Skin of body (tissue), 2 donors: Measurements from ENCODE around the gene DDX42. TPM values are rescaled to one million over a fixed set of nuclear protein-coding genes. Genes with fewer than 3 reads are reported as not detected.
"Not testable (repeated sequence)": the region's sequence is repeated elsewhere in the genome, so short reads cannot be mapped to it uniquely, and the experiment has no call there.

Source experiments
- DNase-seq: peaks from one replicate; lab custom pipeline; 2025; lab: John Stamatoyannopoulos, UW
- total RNA-seq: library from RNA; depleted of rRNA; stranded (reverse); fragments of >200 nt; gene quantifications from one replicate; pipeline ENCODE4 v1.2.3, GENCODE V29; 2014

The DDX42 gene
- total RNA-seq, 1 donor from 2014 or later: 124 TPM

DNA sequence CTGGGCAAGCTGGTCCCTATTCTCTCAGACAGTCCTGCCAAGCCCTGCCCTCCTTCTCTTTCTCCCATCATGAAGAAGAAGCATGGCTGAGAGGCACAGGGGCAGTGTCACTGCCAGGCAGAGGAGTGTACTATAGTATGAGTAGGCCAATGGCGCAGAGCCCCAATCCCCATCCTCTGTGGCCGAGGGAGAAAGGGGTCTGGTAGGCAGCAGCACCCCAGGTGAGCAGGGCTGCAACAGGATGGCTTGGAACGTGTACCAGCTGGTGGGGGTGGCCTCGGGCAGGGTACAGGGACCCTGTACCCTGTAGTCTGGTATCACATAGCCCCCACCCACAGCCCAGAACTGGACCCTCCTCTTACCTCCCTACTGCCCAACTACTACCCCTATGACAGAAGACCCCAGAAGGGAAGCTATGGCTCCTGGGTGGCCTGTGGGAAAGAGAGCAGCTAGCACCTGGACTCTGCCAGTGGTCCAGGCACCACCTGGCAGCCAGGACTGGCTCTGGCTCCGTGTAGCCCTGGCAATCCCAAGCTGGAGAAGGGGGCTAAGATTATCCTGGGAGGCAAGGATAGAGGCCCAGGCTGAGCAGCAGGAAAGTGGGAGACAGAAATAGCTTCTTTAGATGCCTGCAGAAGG, 64.1 kb downstream of the DDX42 start:
- DNase-seq: no peak

DNA sequence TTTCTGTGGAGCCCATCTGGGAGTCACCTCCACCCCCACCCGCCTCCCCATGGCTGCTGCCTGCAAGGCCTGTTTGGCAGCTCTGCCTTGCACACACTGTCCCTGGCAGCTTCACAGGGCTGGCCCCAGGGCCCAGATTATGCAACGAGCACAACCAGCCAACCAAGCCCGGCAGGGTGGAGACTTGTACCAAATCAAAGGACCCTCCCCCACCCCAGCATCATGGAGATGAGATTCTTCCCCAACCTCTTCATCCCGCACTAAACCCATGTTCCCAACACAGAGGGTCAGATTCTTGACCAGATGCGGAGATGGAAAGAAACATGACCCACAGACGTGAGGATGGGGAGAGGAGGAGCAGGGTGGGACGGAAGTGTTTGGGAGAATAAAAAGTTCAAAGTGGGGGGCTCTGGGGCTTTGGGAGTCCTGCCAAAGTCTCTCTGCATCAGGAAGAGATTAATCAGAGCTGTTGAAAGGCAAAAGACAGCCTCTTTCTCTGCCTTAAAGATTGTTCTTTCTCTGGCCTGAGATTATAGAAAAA, 64.7 kb downstream of the DDX42 start:
- peak; percentile 97 for DNase-seq

DNA sequence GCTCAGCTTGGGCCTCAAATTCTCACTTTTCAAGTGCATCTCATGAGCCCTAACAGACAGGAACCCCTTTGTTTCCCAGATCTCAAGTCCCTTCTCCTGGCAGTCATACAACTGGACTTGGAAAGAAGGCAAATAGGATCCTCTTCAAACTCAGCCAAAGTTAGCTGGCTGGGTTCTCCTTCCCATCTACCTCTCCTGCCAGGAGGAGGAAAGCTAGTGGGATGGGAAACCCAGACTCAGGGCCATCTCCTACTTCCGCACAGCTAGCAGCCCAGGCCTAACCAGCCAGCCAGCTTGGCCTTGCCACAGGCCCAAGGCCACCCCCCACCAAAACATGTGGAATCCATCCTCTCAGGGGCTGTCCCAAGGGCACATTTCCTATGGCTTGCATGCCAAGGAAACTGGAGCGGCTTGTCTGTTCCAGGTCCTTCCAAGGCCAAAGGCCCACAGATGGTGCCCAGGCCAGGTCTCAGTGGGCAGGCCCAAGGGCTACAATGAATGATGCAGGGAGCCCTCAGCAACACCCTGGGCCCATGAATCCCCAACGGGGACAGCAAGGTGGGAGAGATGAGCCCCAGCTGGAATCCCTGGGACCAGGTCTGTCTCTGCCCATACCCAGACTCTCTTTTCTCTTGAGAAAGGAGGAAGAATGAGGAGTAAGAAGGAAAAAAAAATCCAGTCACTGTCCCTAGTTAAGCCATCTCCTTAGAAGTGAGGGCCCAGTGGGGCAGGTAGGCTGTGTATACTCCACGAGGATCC, 66.8 kb downstream of the DDX42 start:
- DNase-seq: peak; percentile 36

DNA sequence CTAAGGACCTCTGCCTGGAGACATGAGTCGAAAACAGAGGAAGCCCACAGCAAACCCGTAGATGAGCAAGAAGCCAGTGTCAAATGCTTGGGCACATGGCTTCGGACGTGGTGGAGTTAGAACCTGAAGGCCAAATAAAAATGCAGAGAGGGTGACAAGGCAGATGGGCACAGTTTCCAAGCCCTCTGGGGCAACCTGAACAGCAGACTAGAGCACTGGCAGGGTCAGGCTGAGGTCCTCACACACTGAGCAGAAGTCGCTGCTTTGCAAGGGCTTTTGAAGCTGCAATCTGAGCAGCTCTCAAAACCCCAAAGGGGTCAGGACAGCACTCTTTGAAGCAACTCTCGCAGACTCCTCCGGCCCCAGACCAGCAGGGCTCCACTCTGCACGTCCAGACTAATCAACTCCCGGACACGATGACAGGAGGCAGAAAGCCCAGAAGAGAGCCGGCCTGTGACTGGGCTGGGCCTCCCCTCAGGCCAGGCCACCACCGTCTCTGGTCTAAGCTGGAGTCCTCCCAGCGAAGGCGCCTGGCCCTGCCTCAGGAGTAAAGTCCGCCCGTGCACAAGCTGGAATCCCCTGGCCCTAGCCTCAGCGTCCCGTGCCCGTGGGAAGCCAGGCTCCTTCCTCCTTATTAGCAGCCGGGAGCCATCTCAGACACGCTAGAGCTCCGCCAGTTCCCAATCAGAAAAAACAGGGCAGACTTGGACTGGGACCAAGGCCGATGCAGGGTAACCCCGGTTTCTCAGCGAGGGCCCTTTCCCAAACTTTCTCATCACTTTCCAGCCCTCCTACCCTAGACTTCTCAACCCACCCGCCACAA, 67.6 kb downstream of the DDX42 start:
- DNase-seq: no peak

DNA sequence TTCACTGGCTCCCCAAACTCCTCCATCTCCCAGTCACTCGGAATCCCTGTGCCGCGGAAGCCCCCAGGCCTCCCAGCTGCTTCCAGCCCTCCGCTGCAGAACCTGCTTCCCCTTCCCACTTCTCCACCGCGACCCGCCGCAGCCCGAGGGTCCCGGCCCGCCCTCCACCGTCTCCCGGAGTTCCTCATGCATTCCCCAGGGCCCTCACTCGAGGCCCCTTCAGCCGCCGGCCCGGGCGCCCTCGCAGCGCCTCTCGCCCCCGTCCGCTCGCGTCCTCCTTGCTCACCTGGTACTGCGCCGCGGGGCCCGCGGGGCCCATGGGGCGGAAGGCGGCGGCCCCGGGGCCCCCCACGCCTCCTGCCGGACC, 68.2 kb downstream of the DDX42 start:
- no peak for DNase-seq

DNA sequence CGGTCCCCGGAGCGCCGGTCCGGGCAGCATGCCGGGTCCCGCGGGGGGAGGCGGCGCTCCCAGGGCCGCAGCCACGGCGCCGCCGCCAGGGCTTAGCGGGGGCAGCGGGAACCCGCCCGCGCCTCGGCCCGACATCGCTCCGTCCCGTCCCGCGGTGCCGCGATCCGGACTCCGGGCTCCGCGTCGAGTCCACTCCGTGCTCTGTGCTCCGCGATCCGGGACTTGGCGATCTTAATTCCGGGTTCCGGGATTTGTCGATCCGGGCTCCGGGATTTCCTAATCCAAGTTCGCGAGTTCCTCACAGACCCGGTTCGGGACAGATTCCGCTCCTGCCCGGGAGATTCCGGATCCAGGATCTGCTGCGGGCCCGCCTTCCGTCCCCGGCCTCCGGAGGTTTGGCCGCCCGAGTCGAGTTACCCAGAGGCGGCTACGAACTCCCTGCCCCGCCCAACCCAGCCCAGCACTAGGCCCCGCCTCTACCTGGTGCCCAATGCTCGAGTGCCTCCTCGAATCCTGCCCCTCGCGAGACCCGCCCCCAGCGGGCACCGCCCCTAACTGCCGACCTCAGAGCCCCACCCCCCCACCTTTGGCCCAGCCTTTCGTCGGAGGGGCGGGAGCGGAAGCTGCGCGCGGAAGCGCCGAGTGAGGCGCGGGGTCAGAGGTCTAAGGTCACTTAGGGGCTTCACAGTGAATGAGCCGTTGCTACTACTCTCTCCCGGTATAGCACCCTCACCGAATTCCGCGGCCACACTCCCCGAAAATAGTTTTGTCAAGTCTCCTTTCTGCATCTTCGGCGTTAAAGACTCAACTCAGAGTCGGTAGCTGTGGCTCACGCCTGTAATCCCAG, 68.8 kb downstream of the DDX42 start, which contains the start of gene SMARCD2:
Gene SMARCD2, minus strand, starts transcription at position 146 of the 847 bp plus-strand sequence. Its CDS starts 11 bp downstream, at position 135.
- peak; percentile 100 for DNase-seq

DNA sequence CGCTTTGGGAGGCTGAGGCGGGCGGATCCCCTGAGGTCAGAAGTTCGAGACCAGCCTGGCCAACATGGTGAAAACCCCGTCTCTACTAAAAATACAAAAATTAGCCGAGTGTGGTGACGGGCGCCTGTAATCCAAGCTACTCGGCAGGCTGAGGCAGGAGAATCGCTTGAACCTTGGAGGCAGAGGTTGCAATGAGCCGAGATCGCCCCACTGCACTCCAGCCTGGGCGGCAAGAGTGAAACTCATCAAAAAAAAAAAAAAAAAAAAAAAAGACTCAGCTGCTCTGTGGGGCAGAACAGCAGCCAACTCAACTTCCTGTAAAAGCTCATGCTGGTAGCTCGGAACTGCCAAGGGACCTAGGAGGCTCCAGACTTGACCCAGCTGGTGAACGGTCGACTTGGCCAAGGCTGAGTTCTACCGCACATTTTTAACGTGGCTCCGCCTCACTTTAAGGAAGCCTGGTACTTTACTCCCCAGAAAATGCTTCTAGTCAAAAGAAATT, 69.5 kb downstream of the DDX42 start:
- peak; percentile 47 for DNase-seq

DNA sequence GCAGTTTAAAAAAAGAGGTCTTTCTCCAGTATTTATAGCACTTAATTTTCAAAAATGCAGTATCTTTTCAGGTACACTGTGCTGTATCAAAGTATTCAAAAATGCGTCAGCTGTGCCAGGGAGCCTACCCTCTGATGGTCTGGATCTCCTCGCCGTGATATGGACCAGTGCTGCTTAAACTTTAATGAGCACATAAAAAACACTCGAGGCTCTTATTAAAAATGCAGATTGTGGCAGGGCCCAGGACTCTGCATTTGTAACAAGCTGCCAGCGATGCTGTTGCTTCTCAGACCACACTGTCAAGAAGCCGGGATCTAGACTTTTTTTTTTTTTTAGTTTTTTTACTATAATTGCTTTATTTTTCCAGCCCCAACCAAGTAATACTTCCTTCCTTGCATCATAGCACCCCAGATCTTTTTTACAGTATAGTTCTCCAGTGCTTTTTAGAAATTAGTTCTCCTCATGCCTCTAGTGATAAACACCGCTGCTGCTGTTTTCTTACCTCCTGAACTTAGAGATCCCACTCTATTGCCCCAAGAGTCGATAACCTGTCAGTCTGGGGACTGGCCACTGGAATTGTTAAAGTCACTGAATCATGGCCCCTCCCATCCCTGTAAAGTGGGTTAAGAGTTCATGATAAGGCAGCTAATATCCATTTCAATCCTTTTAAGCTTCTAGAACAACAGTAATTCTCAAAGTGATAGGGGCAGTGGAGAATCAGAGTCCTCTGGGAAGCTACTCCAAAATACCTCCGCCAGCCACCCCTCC, 70.1 kb downstream of the DDX42 start:
- DNase-seq: no peak

DNA sequence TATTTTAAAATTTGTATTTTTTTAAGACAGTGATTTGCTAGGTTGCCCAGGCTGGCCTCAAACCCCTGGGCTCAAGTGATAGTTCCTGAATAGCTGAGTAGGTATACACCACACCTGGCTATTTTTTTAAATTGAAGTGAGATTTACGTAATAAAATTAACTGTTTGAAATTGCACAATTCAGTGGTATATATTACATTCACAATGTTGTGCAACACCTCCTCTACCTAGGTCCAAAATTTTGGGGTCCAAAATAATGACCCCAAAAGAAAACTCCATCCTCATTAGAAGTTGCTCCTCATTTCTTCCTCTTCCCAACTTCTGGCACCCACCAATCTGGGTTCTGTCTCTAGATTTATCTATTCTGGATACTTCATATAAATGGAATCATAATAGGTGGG, 71.5 kb downstream of the DDX42 start:
- no peak for DNase-seq

DNA sequence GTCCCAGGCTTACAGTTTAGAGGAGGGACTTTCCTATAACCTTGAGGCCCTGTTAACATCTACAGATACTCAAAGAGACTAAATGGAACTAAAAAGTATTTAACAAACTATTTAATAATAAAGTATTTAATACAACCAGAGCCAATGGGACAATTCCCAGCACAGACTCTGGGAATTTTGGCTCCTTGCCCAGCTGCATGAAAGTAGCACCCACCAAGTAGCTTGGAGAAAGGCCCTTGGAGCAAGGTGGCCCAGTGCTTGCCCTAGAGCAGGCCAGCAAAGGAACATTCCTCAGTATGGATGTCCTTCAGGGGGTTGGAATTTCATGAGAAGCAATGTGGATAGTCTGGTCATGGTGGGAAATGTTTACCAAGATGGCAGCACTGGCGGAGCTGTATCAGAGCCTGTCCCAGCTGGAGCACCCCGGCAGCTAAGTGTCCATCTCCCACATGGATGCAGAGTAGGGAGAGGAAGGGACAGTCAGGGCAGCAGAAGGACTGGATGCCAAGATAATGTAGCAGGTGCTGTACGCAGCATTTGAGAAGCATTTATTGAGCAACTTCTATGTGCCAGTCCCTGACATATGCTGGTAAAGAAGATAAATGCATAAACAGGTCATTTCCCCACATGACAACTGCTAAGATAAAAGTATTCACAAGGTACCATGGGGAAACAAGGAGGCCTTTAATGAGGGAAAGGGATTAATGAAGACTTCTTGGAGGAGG, 73.7 kb downstream of the DDX42 start:
- DNase-seq: no peak

DNA sequence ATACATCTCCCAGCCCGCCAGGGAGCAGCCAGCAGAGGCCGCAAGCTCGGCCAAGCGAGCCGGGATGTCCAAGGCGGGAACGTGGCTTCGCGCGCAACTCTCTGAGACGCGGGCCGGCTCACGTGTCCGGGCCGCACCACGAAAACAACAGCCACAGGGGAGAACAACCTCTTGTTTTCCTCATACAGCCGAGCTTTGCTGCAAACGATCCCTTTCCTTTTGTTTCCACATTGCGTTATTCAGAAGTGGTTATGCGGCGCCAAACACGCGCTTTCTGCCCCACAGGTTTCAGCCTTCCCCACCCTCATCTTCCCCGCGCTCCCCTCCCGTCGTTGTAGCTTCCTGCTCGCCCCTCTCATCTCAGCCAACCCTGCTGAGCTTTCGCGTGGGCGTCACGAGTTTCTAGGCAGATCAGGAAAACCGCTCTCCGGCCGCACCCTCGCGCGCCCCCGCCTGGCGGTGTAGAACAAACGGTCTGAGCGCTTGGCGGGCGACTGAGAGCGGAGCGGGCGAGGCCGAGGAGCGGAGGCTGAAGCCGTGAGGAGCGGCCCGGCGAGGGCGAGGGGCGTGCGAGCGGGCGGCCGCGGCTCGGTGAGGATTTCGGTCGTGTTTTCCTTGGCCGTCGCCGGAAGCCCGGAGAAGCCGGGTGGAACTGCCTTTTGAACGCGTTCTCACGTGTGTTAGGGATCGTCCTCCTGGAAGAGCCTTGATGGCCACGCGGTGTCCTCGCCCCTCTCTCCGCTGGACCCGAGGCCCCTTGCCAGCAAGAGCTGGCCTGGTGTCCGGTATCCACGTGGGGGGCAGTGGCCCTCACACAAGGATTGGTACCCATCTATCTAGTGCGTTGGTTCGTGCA, 75.1 kb downstream of the DDX42 start:
- peak; percentile 80 for DNase-seq

DNA sequence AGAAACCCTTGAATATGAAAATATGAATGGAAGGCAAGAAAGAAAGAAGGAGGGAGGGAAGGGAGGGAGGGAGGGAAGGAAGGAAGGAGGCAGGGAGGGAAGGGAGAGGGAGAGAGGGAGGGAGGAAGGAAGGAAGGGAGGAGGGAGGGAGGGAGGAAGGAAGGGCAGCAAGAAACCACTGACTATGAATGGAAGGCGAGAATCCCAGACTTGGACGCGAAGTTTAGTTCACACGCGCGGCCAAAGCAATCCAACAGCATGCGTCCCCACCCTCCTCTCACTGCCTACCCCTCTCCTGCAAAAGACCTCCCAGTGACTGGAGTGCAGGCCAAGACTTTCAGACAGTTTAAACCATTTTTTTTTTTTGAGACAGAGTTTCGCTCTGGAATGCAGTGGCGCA, 76.4 kb downstream of the DDX42 start:
- DNase-seq: no peak

DNA sequence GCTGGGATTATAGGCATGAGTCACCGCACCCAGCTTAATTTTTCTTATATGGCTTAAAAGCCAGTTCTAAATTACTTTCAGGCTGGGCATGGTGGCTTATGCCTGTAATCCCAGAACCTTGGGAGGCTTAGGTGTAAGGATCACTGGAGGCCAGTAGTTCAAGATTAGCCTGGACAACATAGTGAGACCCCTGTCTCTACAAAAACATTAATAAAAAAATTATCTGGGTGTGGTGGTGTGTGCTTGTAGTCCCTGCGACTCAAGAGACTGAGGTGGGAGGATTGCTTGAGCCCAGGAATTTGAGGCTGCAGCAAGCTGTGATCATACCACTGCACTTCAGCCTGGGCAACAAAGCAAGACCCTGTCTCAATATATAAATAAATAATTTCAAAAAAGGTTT, 79.3 kb downstream of the DDX42 start:
- DNase-seq: no peak

DNA sequence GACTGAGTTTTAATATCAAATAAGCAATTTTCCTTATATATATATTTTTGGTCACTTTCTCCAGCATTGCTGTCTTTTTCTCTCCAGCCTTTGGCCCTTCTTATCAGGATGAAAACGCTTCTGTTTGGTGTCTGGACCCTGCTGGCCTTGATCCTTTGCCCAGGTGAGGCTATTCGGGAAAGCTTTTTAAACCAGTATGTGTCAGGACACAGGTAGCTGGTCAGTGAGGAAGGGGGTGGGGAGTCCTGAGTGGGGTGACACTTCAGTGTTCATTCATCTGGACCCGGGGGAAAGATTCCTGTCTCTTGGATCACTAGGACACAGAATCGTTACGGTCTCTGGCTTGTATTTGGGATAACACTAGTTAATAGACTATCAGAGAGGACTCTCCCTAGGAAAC, 80.7 kb downstream of the DDX42 start:
- DNase-seq: no peak

DNA sequence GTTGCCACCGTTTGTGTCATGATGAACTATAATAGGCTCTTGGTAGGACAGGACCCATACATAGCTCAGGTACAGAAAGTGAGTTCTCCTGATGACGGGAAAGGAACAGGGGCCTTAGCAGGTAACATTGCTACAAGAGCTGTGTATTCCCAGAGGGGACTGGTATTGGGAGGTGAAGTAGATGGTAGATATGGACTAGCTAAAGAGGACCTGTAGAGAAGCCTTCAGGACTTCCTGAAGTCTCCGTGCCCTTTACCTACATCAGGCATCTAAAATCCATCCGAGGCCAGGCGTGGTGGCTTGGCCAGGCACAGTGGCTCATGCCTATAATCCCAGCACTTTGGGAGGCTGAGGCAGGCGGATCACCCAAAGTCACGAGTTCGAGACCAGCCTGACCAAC, 81.2 kb downstream of the DDX42 start:
- DNase-seq: no peak

DNA sequence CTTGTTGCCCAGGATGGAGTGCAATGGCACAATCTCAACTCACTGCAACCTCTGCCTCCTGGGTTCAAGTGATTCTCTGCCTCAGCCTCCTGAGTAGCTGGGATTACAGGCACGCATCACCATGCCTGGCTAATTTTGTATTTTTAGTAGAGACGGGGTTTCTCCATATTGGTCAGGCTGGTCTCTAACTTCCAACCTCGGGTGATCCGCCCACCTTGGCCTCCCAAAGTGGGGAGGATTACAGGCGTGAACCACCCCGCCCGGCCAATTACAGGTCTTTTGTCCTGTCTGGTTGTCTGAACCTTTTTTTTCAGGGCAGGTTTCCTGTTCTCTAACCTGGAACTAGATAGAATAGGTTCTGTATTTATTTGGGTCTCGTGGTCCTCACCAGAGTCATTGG, 82.5 kb downstream of the DDX42 start:
- DNase-seq: not testable (repeated sequence)

DNA sequence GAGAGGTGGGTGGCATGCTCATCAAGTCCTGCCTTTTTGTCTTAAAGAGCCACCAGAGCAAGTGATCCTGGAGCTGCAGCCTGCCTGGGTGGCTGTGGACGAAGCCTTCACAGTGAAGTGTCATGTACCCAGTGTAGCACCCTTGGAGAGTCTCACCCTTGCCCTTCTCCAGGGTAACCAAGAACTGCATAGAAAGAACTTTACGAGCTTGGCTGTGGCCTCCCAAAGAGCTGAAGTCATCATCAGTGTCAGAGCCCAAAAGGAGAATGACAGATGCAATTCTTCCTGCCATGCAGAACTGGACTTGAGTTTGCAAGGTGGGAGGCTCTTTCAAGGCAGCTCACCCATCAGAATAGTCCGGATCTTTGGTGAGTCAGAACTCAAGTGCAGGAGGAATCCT, 85.3 kb downstream of the DDX42 start:
- DNase-seq: no peak

DNA sequence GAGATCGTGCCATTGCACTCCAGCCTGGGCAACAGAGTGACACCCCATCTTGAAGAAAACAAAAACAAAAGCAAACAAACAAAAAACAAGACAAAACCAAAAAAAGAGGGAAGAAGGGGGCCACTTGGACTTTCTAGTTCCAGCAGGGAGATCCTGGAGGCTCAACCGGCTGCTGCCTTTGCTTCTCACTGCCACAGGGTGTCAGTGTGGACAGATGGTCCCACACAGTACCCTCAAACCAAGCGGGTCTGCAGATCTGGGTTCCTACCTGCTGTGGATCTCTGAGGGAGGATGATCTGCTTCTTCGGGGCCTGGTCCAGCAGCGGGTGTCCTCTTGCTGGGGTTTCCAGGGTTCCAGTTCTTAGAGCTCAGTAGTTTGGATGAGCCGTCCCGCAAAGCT, 92.7 kb downstream of the DDX42 start:
- not testable (repeated sequence) for DNase-seq
